SK-N-SH (cell line): ENCODE measurements around the gene PHACTR3.

Experiments
- EP300 ChIP-seq, 2 experiments: IDR thresholded peaks; 2 replicates each; pipeline versions ENCODE4 v1.4.0 to v1.6.1; 2012; ENCODE audit warnings: borderline replicate concordance in 1 of 2, low read depth in 1 of 2, low read length in 1 of 2
- EZH2phosphoT487 ChIP-seq: fragments of 200-600 bp; sonication (generic); IDR thresholded peaks from 2 replicates; pipeline ENCODE4 v1.6.1; 2017; ENCODE audit warnings: low read depth, mixed run types, mild to moderate bottlenecking, antibody characterized with exemption, moderate library complexity, borderline replicate concordance
- POLR2AphosphoS5 ChIP-seq: IDR thresholded peaks from 2 replicates; pipeline ENCODE4 v1.6.1; 2012; ENCODE audit warnings: low read depth, low read length
- RAD21 ChIP-seq: IDR thresholded peaks from 2 replicates; pipeline ENCODE4 v1.6.1; 2012; ENCODE audit warnings: mild to moderate bottlenecking, low read length
- RXRA ChIP-seq: IDR thresholded peaks from 2 replicates; pipeline ENCODE4 v1.4.0; 2012; ENCODE audit warnings: low read depth, mild to moderate bottlenecking, borderline replicate concordance
- TAF1 ChIP-seq: IDR thresholded peaks from 2 replicates; pipeline ENCODE4 v1.6.1; 2012; ENCODE audit warnings: low read depth, mild to moderate bottlenecking, low read length, moderate library complexity, borderline replicate concordance
- TF ChIP-seq, protein P1 (sequence below): IDR thresholded peaks from 2 replicates; pipeline ENCODE4 v1.4.0; 2012; ENCODE audit warnings: low read depth
- TF ChIP-seq, protein P2 (sequence below): fragments of 150-350 bp; IDR thresholded peaks from 2 replicates; pipeline ENCODE4 v1.6.1; 2017; ENCODE audit warnings: antibody characterized with exemption, low read length, low read depth, borderline replicate concordance
- TF ChIP-seq, protein P3 (sequence below): fragments of 200-600 bp; sonication (generic); IDR thresholded peaks from 2 replicates; pipeline ENCODE4 v1.6.1; 2017; ENCODE audit warnings: antibody characterized with exemption, mild to moderate bottlenecking, moderate library complexity

DNA sequence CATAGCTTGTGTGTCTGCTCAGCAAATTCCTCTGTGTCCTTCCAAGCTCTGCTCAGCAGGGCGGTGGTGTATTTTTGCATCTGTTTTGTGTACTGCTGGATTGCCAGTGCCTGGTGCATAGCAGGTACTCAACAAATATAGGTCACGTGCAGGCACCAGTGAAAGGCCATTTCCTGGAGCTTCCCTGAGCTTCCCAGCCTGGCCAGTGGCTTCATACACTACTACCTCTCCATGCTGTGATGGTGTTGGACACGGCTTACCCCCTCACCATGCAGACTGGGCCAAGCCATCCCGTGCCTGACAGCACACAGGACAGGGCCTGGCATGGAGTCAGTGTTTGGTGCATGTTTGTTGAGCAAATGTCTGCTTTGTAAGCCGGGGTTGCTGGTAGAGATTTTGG, 7.7 kb upstream of the PHACTR3 start:
- TF ChIP-seq EZH2phosphoT487 (no peak), EP300 (IDR thresholded peaks at IDR 0.05; ENCODE audit: borderline replicate concordance in 1 of 2, low read depth in 1 of 2, low read length in 1 of 2) (no peak), TAF1 (no peak), RXRA (no peak), POLR2AphosphoS5 (no peak), RAD21 (no peak)
- TF ChIP-seq, protein P1, sequence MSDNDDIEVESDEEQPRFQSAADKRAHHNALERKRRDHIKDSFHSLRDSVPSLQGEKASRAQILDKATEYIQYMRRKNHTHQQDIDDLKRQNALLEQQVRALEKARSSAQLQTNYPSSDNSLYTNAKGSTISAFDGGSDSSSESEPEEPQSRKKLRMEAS = no peak
- TF ChIP-seq, protein P2, sequence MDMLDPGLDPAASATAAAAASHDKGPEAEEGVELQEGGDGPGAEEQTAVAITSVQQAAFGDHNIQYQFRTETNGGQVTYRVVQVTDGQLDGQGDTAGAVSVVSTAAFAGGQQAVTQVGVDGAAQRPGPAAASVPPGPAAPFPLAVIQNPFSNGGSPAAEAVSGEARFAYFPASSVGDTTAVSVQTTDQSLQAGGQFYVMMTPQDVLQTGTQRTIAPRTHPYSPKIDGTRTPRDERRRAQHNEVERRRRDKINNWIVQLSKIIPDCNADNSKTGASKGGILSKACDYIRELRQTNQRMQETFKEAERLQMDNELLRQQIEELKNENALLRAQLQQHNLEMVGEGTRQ = no peak
- TF ChIP-seq, protein P3, sequence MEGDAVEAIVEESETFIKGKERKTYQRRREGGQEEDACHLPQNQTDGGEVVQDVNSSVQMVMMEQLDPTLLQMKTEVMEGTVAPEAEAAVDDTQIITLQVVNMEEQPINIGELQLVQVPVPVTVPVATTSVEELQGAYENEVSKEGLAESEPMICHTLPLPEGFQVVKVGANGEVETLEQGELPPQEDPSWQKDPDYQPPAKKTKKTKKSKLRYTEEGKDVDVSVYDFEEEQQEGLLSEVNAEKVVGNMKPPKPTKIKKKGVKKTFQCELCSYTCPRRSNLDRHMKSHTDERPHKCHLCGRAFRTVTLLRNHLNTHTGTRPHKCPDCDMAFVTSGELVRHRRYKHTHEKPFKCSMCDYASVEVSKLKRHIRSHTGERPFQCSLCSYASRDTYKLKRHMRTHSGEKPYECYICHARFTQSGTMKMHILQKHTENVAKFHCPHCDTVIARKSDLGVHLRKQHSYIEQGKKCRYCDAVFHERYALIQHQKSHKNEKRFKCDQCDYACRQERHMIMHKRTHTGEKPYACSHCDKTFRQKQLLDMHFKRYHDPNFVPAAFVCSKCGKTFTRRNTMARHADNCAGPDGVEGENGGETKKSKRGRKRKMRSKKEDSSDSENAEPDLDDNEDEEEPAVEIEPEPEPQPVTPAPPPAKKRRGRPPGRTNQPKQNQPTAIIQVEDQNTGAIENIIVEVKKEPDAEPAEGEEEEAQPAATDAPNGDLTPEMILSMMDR = no peak
